GM18502 (cell line): ENCODE results near the gene LEUTX.
A peak's percentile ranks its signal among the peaks of the same experiment; 100 is the strongest.

Experiments used
- ATAC-seq: cut with Tn5 transposase; IDR thresholded peaks from one replicate; pipeline ENCODE4 v1.9.1; 2021; ENCODE audit warnings: mild to moderate bottlenecking; ENCODE audit not compliant: unreplicated experiment, poor library complexity

Gene LEUTX

GRCh38 chr19:39819786-39820185, 41.1 kb downstream of the LEUTX start:
- no peak for ATAC-seq

GRCh38 chr19:39820696-39821095, 42.0 kb downstream of the LEUTX start:
- ATAC-seq, result no peak

- ATAC-seq, result no peak
These were observed 45.0 kb downstream of the LEUTX start for GRCh38 chr19:39823686-39824085.

- peak; percentile 89 for ATAC-seq
These were observed 45.8 kb downstream of the LEUTX start for GRCh38 chr19:39824143-39825092.

- ATAC-seq, result no peak
These were observed 46.4 kb downstream of the LEUTX start for GRCh38 chr19:39825093-39825463.

- no peak for ATAC-seq
These were observed 47.0 kb downstream of the LEUTX start for GRCh38 chr19:39825531-39826076.

GRCh38 chr19:39826311-39826945, 47.8 kb downstream of the LEUTX start:
- ATAC-seq, result no peak

GRCh38 chr19:39827216-39827615, 48.6 kb downstream of the LEUTX start:
- no peak for ATAC-seq

GRCh38 chr19:39828015-39828653, 49.5 kb downstream of the LEUTX start:
- ATAC-seq, result no peak

GRCh38 chr19:39828654-39829032, 50.0 kb downstream of the LEUTX start:
- no peak for ATAC-seq

GRCh38 chr19:39829702-39830275, 51.1 kb downstream of the LEUTX start:
- no peak for ATAC-seq

- no peak for ATAC-seq
These were observed 51.8 kb downstream of the LEUTX start for GRCh38 chr19:39830406-39830805.

- ATAC-seq, result no peak
These were observed 52.2 kb downstream of the LEUTX start for GRCh38 chr19:39830847-39831246.

- ATAC-seq, result no peak
These were observed 53.0 kb downstream of the LEUTX start for GRCh38 chr19:39831679-39832078.

- ATAC-seq, result no peak
These were observed 53.9 kb downstream of the LEUTX start for GRCh38 chr19:39832341-39833083.

- peak; percentile 12 for ATAC-seq
These were observed 54.5 kb downstream of the LEUTX start for GRCh38 chr19:39833160-39833463.

- ATAC-seq, result peak; percentile 87
These were observed 55.0 kb downstream of the LEUTX start, which contains the start of gene DYRK1B for GRCh38 chr19:39833464-39834286. DYRK1B (minus strand) TSS chr19:39834162; CDS start chr19:39831867, 2,295 bp downstream.

GRCh38 chr19:39834287-39834841, 55.7 kb downstream of the LEUTX start:
- ATAC-seq, result peak; percentile 1
